ENCODE measurements around the gene AMIGO1.
"Not testable (repeated sequence)": the region's sequence is repeated elsewhere in the genome, so short reads cannot be mapped to it uniquely, and the experiment has no call there.

AMIGO1 gene

GRCh38 chr1:109483672-109484518 is 25.6 kb downstream of the AMIGO1 start, which contains the start of gene ATXN7L2:
ATXN7L2 (plus strand) TSS chr1:109483905; CDS start chr1:109483954, 49 bp downstream.
- peak; percentile 83 to 89 for DNase-seq (ENCODE audit: low read depth in 2 of 2)

- no peak for DNase-seq (ENCODE audit: low read depth in 2 of 2)
Measured at GRCh38 chr1:109482791-109483671, 26.5 kb downstream of the AMIGO1 start.

- DNase-seq (ENCODE audit: low read depth in 2 of 2): no peak
Measured at GRCh38 chr1:109482242-109482641, 27.3 kb downstream of the AMIGO1 start.

- DNase-seq (ENCODE audit: low read depth in 2 of 2): no peak
Measured at GRCh38 chr1:109481646-109482045, 27.9 kb downstream of the AMIGO1 start.

- no peak for DNase-seq (ENCODE audit: low read depth in 2 of 2)
Measured at GRCh38 chr1:109479901-109480300, 29.6 kb downstream of the AMIGO1 start.

- no peak for DNase-seq (ENCODE audit: low read depth in 2 of 2)
Measured at GRCh38 chr1:109479311-109479710, 30.2 kb downstream of the AMIGO1 start.

GRCh38 chr1:109478806-109479205 is 30.7 kb downstream of the AMIGO1 start:
- DNase-seq (ENCODE audit: low read depth in 2 of 2): no peak

GRCh38 chr1:109477821-109478220 is 31.7 kb downstream of the AMIGO1 start:
- DNase-seq (ENCODE audit: low read depth in 2 of 2): no peak

- DNase-seq (ENCODE audit: low read depth in 2 of 2): no peak
Measured at GRCh38 chr1:109476825-109477224, 32.7 kb downstream of the AMIGO1 start.

GRCh38 chr1:109475261-109475660 is 34.3 kb downstream of the AMIGO1 start:
- no peak for DNase-seq (ENCODE audit: low read depth in 2 of 2)

GRCh38 chr1:109474697-109475096 is 34.8 kb downstream of the AMIGO1 start:
- DNase-seq (ENCODE audit: low read depth in 2 of 2): no peak

- not testable (repeated sequence) for DNase-seq (ENCODE audit: low read depth in 2 of 2)
Measured at GRCh38 chr1:109473284-109474057, 36.1 kb downstream of the AMIGO1 start.

GRCh38 chr1:109472779-109473178 is 36.7 kb downstream of the AMIGO1 start:
- DNase-seq (ENCODE audit: low read depth in 2 of 2): no peak

GRCh38 chr1:109470245-109470644 is 39.3 kb downstream of the AMIGO1 start:
- no peak for DNase-seq (ENCODE audit: low read depth in 2 of 2)

- no peak for DNase-seq (ENCODE audit: low read depth in 2 of 2)
Measured at GRCh38 chr1:109468903-109469302, 40.6 kb downstream of the AMIGO1 start.

- DNase-seq (ENCODE audit: low read depth in 2 of 2): no peak
Measured at GRCh38 chr1:109468061-109468460, 41.5 kb downstream of the AMIGO1 start.

GRCh38 chr1:109467301-109467777 is 42.2 kb downstream of the AMIGO1 start:
- DNase-seq (ENCODE audit: low read depth in 2 of 2): no peak

- no peak for DNase-seq (ENCODE audit: low read depth in 2 of 2)
Measured at GRCh38 chr1:109466452-109467300, 42.9 kb downstream of the AMIGO1 start, which contains the start of gene SYPL2. SYPL2 (plus strand) TSS chr1:109466546; CDS start chr1:109466844, 298 bp downstream.

- no peak for DNase-seq (ENCODE audit: low read depth in 2 of 2)
Measured at GRCh38 chr1:109466125-109466451, 43.4 kb downstream of the AMIGO1 start.

- no peak for DNase-seq (ENCODE audit: low read depth in 2 of 2)
Measured at GRCh38 chr1:109457819-109458218, 51.7 kb downstream of the AMIGO1 start.
